ENCODE results near the gene BPIFB4. TPM values are rescaled to one million over a fixed set of nuclear protein-coding genes. Genes with fewer than 3 reads are reported as not detected.

The BPIFB4 gene
- total RNA-seq, 1 experiment from 2014 or later, result not detected

- DNase-seq (ENCODE audit: low read depth), result no peak
These were observed 81.2 kb downstream of the BPIFB4 start for GRCh38 chr20:33160681-33161080.

Other genes starting within 250 kb of the BPIFB4 start
- gene EFCAB8, start 220.7 kb upstream of the BPIFB4 start, total RNA-seq (2014; rRNA removed; shearing (Covaris generic)), result not detected in 2 replicates
- not detected in 2 replicates for gene SUN5, start 75.2 kb upstream of the BPIFB4 start, total RNA-seq (2014; rRNA removed; shearing (Covaris generic))
- gene BPIFB2, start 71.9 kb upstream of the BPIFB4 start, total RNA-seq (2014; rRNA removed; shearing (Covaris generic)), result not detected in 2 replicates
- not detected in 2 replicates for gene BPIFB6, start 48.0 kb upstream of the BPIFB4 start, total RNA-seq (2014; rRNA removed; shearing (Covaris generic))
- not detected in 2 replicates for gene BPIFB3, start 25.7 kb upstream of the BPIFB4 start, total RNA-seq (2014; rRNA removed; shearing (Covaris generic))
- gene BPIFA2, start 88.5 kb downstream of the BPIFB4 start, total RNA-seq (2014; rRNA removed; shearing (Covaris generic)), result not detected in 2 replicates
- gene BPIFA3, start 137.7 kb downstream of the BPIFB4 start, total RNA-seq (2014; rRNA removed; shearing (Covaris generic)), result not detected in 2 replicates
- not detected in 2 replicates for gene BPIFA1, start 156.4 kb downstream of the BPIFB4 start, total RNA-seq (2014; rRNA removed; shearing (Covaris generic))
- not detected in 2 replicates for gene BPIFB1, start 203.6 kb downstream of the BPIFB4 start, total RNA-seq (2014; rRNA removed; shearing (Covaris generic))

All from HT1080 (cell line).